Muscle of arm (tissue), 12 donors: Measurements from ENCODE around the gene MADCAM1. TPM values are rescaled to one million over a fixed set of nuclear protein-coding genes. Genes with fewer than 3 reads are reported as not detected.

Source experiments
- DNase-seq: peaks from one replicate; pipeline ENCODE4 v3.0.0-alpha.2; 2013
- polyA plus RNA-seq, 12 donors: library from polyadenylated mRNA; unstranded; fragments of 120-200 nt; gene quantifications; one replicate each; pipeline ENCODE4 v1.2.1, GENCODE V29; 2013; ENCODE audit not compliant: insufficient read length in 12 of 12

Gene MADCAM1
- polyA plus RNA-seq, 12 donors, result 3.8 to 24.5 (median 7.3) TPM; not detected in 1

GRCh38 chr19:547836-548720 is 51.8 kb downstream of the MADCAM1 start:
- DNase-seq, result no peak

GRCh38 chr19:548886-549830 is 52.9 kb downstream of the MADCAM1 start:
- no peak for DNase-seq

- DNase-seq, result no peak
Observed at GRCh38 chr19:554817-555216, 58.5 kb downstream of the MADCAM1 start.

Other genes with a start within 250 kb of the MADCAM1 start
- 1 to 10 TPM in 1 of 12 donors, under 1 TPM in 9, not detected in 2; 0.23 to 1.6 (median 0.37) TPM for gene PLPP2, start 205.1 kb upstream of the MADCAM1 start, polyA plus RNA-seq
- gene MIER2, start 151.7 kb upstream of the MADCAM1 start, polyA plus RNA-seq, result 10 to 100 TPM in 11 of 12 donors, not detected in 1; 19.5 to 35.2 (median 24.1) TPM
- 1 to 10 TPM in 2 of 12 donors, under 1 TPM in 8, not detected in 2; 0.50 to 1.6 (median 0.81) TPM for gene C2CD4C, start 87.3 kb upstream of the MADCAM1 start, polyA plus RNA-seq
- gene SHC2, start 35.5 kb upstream of the MADCAM1 start, polyA plus RNA-seq, result 10 to 100 TPM in 11 of 12 donors, not detected in 1; 19.9 to 49.3 (median 27.0) TPM
- gene TPGS1, start 11.0 kb downstream of the MADCAM1 start, polyA plus RNA-seq, result 10 to 100 TPM in 1 of 12 donors, 1 to 10 TPM in 10, not detected in 1; 2.8 to 26.4 (median 4.6) TPM
- gene CDC34, start 35.3 kb downstream of the MADCAM1 start, polyA plus RNA-seq, result 100 to 1,000 TPM in 1 of 12 donors, 10 to 100 TPM in 10, not detected in 1; 48.4 to 140 (median 61.1) TPM
- under 1 TPM in 7 of 12 donors, not detected in 5; 0.20 to 0.72 (median 0.26) TPM for gene GZMM, start 47.6 kb downstream of the MADCAM1 start, polyA plus RNA-seq
- 100 to 1,000 TPM in 11 of 12 donors, not detected in 1; 109 to 224 (median 171) TPM for gene BSG, start 76.1 kb downstream of the MADCAM1 start, polyA plus RNA-seq
- under 1 TPM in 10 of 12 donors, not detected in 2; 0.13 to 0.61 (median 0.31) TPM for gene HCN2, start 93.4 kb downstream of the MADCAM1 start, polyA plus RNA-seq
- gene POLRMT, start 137.1 kb downstream of the MADCAM1 start, polyA plus RNA-seq, result 10 to 100 TPM in 11 of 12 donors, not detected in 1; 23.7 to 58.0 (median 29.2) TPM
- gene FGF22, start 143.4 kb downstream of the MADCAM1 start, polyA plus RNA-seq, result under 1 TPM in 4 of 12 donors, not detected in 8; 0.09 to 0.21 (median 0.16) TPM
- gene RNF126, start 166.7 kb downstream of the MADCAM1 start, polyA plus RNA-seq, result 10 to 100 TPM in 11 of 12 donors, not detected in 1; 17.8 to 52.8 (median 19.0) TPM
- 10 to 100 TPM in 11 of 12 donors, not detected in 1; 11.0 to 25.9 (median 12.2) TPM for gene FSTL3, start 179.9 kb downstream of the MADCAM1 start, polyA plus RNA-seq
- gene PRSS57, start 199.0 kb downstream of the MADCAM1 start, polyA plus RNA-seq, result 1 to 10 TPM in 1 of 12 donors, under 1 TPM in 5, not detected in 6; 0.15 to 1.2 (median 0.19) TPM
- 10 to 100 TPM in 11 of 12 donors, not detected in 1; 17.2 to 80.5 (median 33.1) TPM for gene PALM, start 212.4 kb downstream of the MADCAM1 start, polyA plus RNA-seq